Measurements from ENCODE around the gene POP4.

DNA sequence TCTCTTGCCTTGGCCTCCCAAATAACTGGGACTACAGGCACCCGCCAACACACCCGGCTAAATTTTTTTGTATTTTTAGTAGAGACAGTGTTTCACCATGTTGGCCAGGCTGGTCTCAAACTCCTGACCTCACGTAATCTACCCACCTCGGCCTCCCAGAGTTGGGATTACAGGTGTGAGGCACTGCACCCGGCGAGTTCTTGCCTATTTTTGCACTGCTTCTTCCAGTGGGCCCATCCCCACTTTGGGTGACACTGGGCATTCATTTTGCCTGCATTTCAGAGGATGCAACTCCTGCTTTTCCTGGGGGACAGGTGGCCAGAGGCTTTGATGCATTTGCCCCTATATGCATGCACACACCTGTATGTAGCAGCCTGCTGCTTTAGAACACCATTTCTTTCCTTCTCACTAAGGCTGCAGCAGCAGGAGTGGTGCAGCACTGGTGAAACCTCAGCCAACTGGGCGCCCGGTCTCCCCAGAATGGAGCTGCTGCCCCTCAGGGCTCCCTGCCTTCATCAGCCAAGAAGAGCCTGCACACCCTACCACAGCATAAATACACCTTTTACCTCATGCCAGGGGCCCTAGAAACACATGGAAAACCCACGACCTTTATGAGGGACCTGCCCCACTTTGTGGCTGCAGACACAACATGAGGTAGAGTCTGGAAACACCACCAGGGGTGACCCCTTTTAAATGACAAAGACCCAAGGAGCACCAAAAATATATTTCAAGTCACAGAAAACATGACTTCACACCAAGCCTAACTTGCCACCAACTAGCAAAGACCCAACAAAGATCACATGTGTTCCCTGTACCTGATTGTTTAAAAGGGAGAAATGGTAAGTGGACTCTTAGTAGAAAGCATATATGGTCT, 36.8 kb upstream of the POP4 start:
- TF ChIP-seq ZBTB7A (CRISPR knock-in tag; IDR thresholded peaks at IDR 0.05) (no peak), ZNF724P (CRISPR knock-in tag; IDR thresholded peaks at IDR 0.05; ENCODE audit: borderline replicate concordance) (no peak), CREB1 (IDR thresholded peaks at IDR 0.05) (no peak), CREB1 (CRISPR knock-in tag; IDR thresholded peaks at IDR 0.05) (no peak), KDM1A (CRISPR knock-in tag; IDR thresholded peaks at IDR 0.05) (no peak), CBX1 (IDR thresholded peaks at IDR 0.05; ENCODE audit: low read depth) (no peak), ZNF274 (CRISPR knock-in tag; IDR thresholded peaks at IDR 0.05) (no peak), RAD21 (CRISPR knock-in tag; IDR thresholded peaks at IDR 0.05) (no peak), CHD2 (IDR thresholded peaks at IDR 0.05; ENCODE audit: low read depth, low read length) (no peak), ZNF550 (CRISPR knock-in tag; IDR thresholded peaks at IDR 0.05; ENCODE audit: borderline replicate concordance) (no peak), ZBTB8A (CRISPR knock-in tag; IDR thresholded peaks at IDR 0.05; ENCODE audit: borderline replicate concordance, low read depth) (no peak), ZNF766 (CRISPR knock-in tag; IDR thresholded peaks at IDR 0.05; ENCODE audit: borderline replicate concordance) (no peak), ZNF367 (CRISPR knock-in tag; IDR thresholded peaks at IDR 0.05; ENCODE audit: borderline replicate concordance) (no peak), MXI1 (IDR thresholded peaks at IDR 0.05; ENCODE audit: borderline replicate concordance, low read depth, low read length) (no peak)
- TF ChIP-seq, protein P1, sequence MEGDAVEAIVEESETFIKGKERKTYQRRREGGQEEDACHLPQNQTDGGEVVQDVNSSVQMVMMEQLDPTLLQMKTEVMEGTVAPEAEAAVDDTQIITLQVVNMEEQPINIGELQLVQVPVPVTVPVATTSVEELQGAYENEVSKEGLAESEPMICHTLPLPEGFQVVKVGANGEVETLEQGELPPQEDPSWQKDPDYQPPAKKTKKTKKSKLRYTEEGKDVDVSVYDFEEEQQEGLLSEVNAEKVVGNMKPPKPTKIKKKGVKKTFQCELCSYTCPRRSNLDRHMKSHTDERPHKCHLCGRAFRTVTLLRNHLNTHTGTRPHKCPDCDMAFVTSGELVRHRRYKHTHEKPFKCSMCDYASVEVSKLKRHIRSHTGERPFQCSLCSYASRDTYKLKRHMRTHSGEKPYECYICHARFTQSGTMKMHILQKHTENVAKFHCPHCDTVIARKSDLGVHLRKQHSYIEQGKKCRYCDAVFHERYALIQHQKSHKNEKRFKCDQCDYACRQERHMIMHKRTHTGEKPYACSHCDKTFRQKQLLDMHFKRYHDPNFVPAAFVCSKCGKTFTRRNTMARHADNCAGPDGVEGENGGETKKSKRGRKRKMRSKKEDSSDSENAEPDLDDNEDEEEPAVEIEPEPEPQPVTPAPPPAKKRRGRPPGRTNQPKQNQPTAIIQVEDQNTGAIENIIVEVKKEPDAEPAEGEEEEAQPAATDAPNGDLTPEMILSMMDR (CRISPR knock-in tag; IDR thresholded peaks at IDR 0.05) = no peak
